Adrenal gland (tissue), 12 donors: ENCODE measurements around the gene DNAJC1. TPM values are rescaled to one million over a fixed set of nuclear protein-coding genes. Genes with fewer than 3 reads are reported as not detected.

Experiments
- DNase-seq, 7 donors: peaks; one replicate each; pipeline ENCODE4 v3.0.0-alpha.2; 2019 to 2020
- H3K27ac ChIP-seq, 5 donors: fragments of 200-600 bp; sonication (generic) in 4 of 5; 1 replicate in 3 of 5; 2 replicates in 2 of 5; pipeline versions ENCODE4 v1.5.1 to v1.8.0; 2016 to 2020; ENCODE audit warnings: mild to moderate bottlenecking in 1 of 5
- H3K27me3 ChIP-seq: fragments of 200-600 bp; 2 replicates; pipeline ENCODE4 v1.8.0; 2021
- H3K36me3 ChIP-seq, 2 donors: fragments of 200-600 bp; replicated peaks in 1 of 2; 1 replicate in 1 of 2; 2 replicates in 1 of 2; pipeline versions ENCODE4 v1.5.1 to v1.8.0; 2018 to 2022
- H3K4me1 ChIP-seq, 2 donors: fragments of 200-600 bp; replicated peaks in 1 of 2; 1 replicate in 1 of 2; 2 replicates in 1 of 2; pipeline versions ENCODE4 v1.5.1 to v1.8.0; 2018 to 2021
- H3K4me3 ChIP-seq, 4 donors: fragments of 200-600 bp; sonication (generic) in 3 of 4; one replicate each; pipeline ENCODE4 v1.5.1; 2016 to 2018
- H3K9me3 ChIP-seq, 3 donors: fragments of 200-600 bp; sonication (generic) in 1 of 3; replicated peaks in 1 of 3; 1 replicate in 2 of 3; 2 replicates in 1 of 3; pipeline versions ENCODE4 v1.5.1 to v1.8.0; 2016 to 2021
- CTCF ChIP-seq, 6 experiments: fragments of 450-650 bp in 4 of 6; fragments of 200-600 bp in 2 of 6; sonication (generic) in 1 of 6; IDR thresholded peaks; 1 replicate in 5 of 6; 2 replicates in 1 of 6; pipeline versions ENCODE4 v1.5.1 to v1.8.0; 2016 to 2021; ENCODE audit warnings: antibody characterized with exemption in 6 of 6, mild to moderate bottlenecking in 2 of 6, moderate library complexity in 1 of 6
- POLR2A ChIP-seq, 2 donors: fragments of 450-650 bp; IDR thresholded peaks; one replicate each; pipeline ENCODE4 v1.6.1; 2017; ENCODE audit warnings: antibody characterized with exemption in 2 of 2, mild to moderate bottlenecking in 2 of 2, moderate library complexity in 1 of 2
- WGBS, 4 donors: extraction: QIAGEN DNeasy Blood & Tissue Kit in 2 of 4; methylation state at CpG; one replicate each; pipeline versions ENCODE4 v1.1.5 to v1.1.7; 2013 to 2017; 5-methylcytosine and 5-hydroxymethylcytosine counted together
- intact Hi-C, 2 donors: fragments of 100-400 bp; cut with DNase I; formaldehyde crosslinking; loops; one replicate each; pipeline versions ENCODE4 v1.14.1 to v1.15.0; 2022 to 2023
- polyA plus RNA-seq, 3 donors: library from polyadenylated mRNA; stranded (reverse); fragments of 200-250 nt in 2 of 3; fragments of 350-450 nt in 1 of 3; fragmentation: Illumina TruSeq in 1 of 3; extraction: RNeasy Lipid Tissue Mini Kit (QIAGEN cat#74804) in 1 of 3; gene quantifications; one replicate each; pipeline ENCODE4 v1.2.3, GENCODE V29; 2013 to 2014
- total RNA-seq, 9 donors: library from RNA; depleted of rRNA in 4 of 9; stranded (reverse); fragments of >200 nt in 4 of 9; fragments of 120-200 nt in 1 of 9; fragmentation: NEBNext Ultra II Directional in 1 of 9; extraction: Animal tissue kit (Norgen Biotek cat#: 25700) in 1 of 9; gene quantifications; one replicate each; pipeline versions ENCODE4 v1.1.0 to v1.2.4, GENCODE V29; 2013 to 2023
- donor health status: healthy with polysubstance abuse.
- donor health status: Bipolar disorder and iron deficiency.
- donor health status: DM: yes; HTN: yes; CAD: no.
- donor health status: DM: no; HTN: no; CAD: no.
- donor health status: DM: no; HTN: no; CAD: no.
- donor health status: DM: yes; HTN: yes; CAD: no.

DNAJC1 gene
- total and polyA plus RNA-seq, 12 donors, result 11.0 to 84.4 (median 36.8) TPM

GRCh38 chr10:22016046-22016705 lies 12.6 kb upstream of the DNAJC1 start:
- Histone ChIP-seq H3K27ac (peak overlapping the region in 1 of 5 donors; percentile 37), H3K9me3 (peaks cover 0 to 4% (median 0%) of the 10 kb centered on the region in 3 donors), H3K4me3 (no peak overlapping the region), H3K36me3 (no peaks in the 10 kb centered on the region), H3K4me1 (peaks cover 0 to 13% of the 10 kb centered on the region in 2 donors), H3K27me3 (no peaks in the 10 kb centered on the region)
- intact Hi-C loops, result loop anchor here (10.0 kb wide), 2 partner anchors 199 to 1049 kb away; partner anchors contain the start of gene EBLN1 (in 1 of the 2)
- DNase-seq, result peak in 1 of 7 donors; percentile 7
- TF ChIP-seq POLR2A (IDR thresholded peaks at IDR 0.05) (no peak), CTCF (IDR thresholded peaks at IDR 0.05) (no peak)
- 45 to 65% (median 53%) methylated on average over 5 of the region's 5 CpGs for WGBS, 4 donors

- H3K4me3 ChIP-seq, result no peak overlapping the region
- DNase-seq, result no peak
- peaks cover 0 to 2% of the 10 kb centered on the region in 2 donors for H3K4me1 ChIP-seq
- intact Hi-C loops, result loop anchor here (5.0 to 10.0 kb wide), 3 partner anchors 204 to 1054 kb away; partner anchors contain the start of gene EBLN1 (in 1 of the 2)
- TF ChIP-seq CTCF (IDR thresholded peaks at IDR 0.05) (peak; percentile 18 to 74 (median 55)), POLR2A (IDR thresholded peaks at IDR 0.05) (no peak)
- H3K27me3 ChIP-seq, result no peaks in the 10 kb centered on the region
- no peaks in the 10 kb centered on the region for H3K36me3 ChIP-seq
- H3K9me3 ChIP-seq, result no peaks in the 10 kb centered on the region
- 7 to 23% (median 12%) methylated on average over 1 of the region's 1 CpG for WGBS, 4 donors
- H3K27ac ChIP-seq, result no peak overlapping the region
Measured at GRCh38 chr10:22010973-22011408, 7.5 kb upstream of the DNAJC1 start.

GRCh38 chr10:22010539-22010938 lies 7.0 kb upstream of the DNAJC1 start:
- Histone ChIP-seq H3K36me3 (no peaks in the 10 kb centered on the region), H3K9me3 (no peaks in the 10 kb centered on the region), H3K27ac (no peak overlapping the region), H3K4me3 (no peak overlapping the region), H3K4me1 (no peaks in the 10 kb centered on the region), H3K27me3 (no peaks in the 10 kb centered on the region)
- WGBS, 4 donors, result 53 to 60% (median 57%) methylated on average over 4 of the region's 4 CpGs
- intact Hi-C loops, result loop anchor here (5.0 to 10.0 kb wide), 3 partner anchors 204 to 1054 kb away; partner anchors contain the start of gene EBLN1 (in 1 of the 2)
- TF ChIP-seq CTCF (IDR thresholded peaks at IDR 0.05) (no peak), POLR2A (IDR thresholded peaks at IDR 0.05) (no peak)
- DNase-seq, result no peak

- H3K4me3 ChIP-seq, result no peak overlapping the region
- TF ChIP-seq CTCF (IDR thresholded peaks at IDR 0.05) (no peak), POLR2A (IDR thresholded peaks at IDR 0.05) (no peak)
- DNase-seq, result no peak
- H3K27ac ChIP-seq, result no peak overlapping the region
- no peaks in the 10 kb centered on the region for H3K9me3 ChIP-seq
- H3K27me3 ChIP-seq, result no peaks in the 10 kb centered on the region
- H3K4me1 ChIP-seq, result peaks cover 8 to 13% of the 10 kb centered on the region in 2 donors
- H3K36me3 ChIP-seq, result no peaks in the 10 kb centered on the region
- intact Hi-C loops, result loop anchor here (10.0 kb wide), 4 partner anchors 218 to 988 kb away; partner anchors contain the start of gene COMMD3 (in 1 of the 2)
Measured at GRCh38 chr10:22006379-22006884, 2.9 kb upstream of the DNAJC1 start.
